Transverse colon (tissue), 4 donors: ENCODE measurements around the gene ORM1.

Experiments used
- CTCF ChIP-seq, 5 experiments: fragments of 200-600 bp in 3 of 5; fragments of 450-650 bp in 2 of 5; sonication (generic) in 3 of 5; IDR thresholded peaks; 1 replicate in 2 of 5; 2 replicates in 3 of 5; pipeline ENCODE4 v1.5.1; 2016 to 2017; ENCODE audit warnings: antibody characterized with exemption in 5 of 5, inconsistent platforms in 3 of 5, mild to moderate bottlenecking in 2 of 5, moderate library complexity in 1 of 5
- EP300 ChIP-seq: sonication (generic); formaldehyde crosslinking; IDR thresholded peaks from one replicate; pipeline ENCODE4 v1.6.1; 2017; ENCODE audit warnings: antibody characterized with exemption, low read depth
- POLR2A ChIP-seq: fragments of 450-650 bp; IDR thresholded peaks from one replicate; pipeline ENCODE4 v1.6.1; 2016; ENCODE audit warnings: antibody characterized with exemption, mild to moderate bottlenecking, moderate library complexity
- POLR2AphosphoS5 ChIP-seq, 3 donors: sonication (generic); formaldehyde crosslinking; IDR thresholded peaks; one replicate each; pipeline ENCODE4 v1.6.1; 2016; ENCODE audit warnings: antibody characterized with exemption in 3 of 3

GRCh38 chr9:114276908-114277821 lies 45.7 kb upstream of the ORM1 start:
- TF ChIP-seq EP300 (no peak), POLR2A (no peak), CTCF (IDR thresholded peaks at IDR 0.05) (no peak), POLR2AphosphoS5 (IDR thresholded peaks at IDR 0.05) (no peak)
